GM12878 (cell line): Measurements from ENCODE around the gene TUT1. TPM values are rescaled to one million over a fixed set of nuclear protein-coding genes. Genes with fewer than 3 reads are reported as not detected.

ENCODE experiments used
- ATAC-seq: fragments of 200-7000 bp; cut with Tn5 transposase; 3 replicates; pipeline ENCODE4 v1.9.1; 2020; ENCODE audit warnings: mild to moderate bottlenecking, moderate library complexity
- BruUV-seq: library from RNA; stranded (reverse); fragments of 400-500 nt; replicated peaks from 2 replicates; lab custom pipeline; 2021; lab: Mats Ljungman, UMichigan
- CTCF ChIA-PET: fragments of 300-600 bp; sonication (Branson Sonifier 250); formaldehyde crosslinking; extraction: SDS; loops from one replicate; lab custom pipeline; 2021; ENCODE audit warnings: inconsistent platforms; lab: Yijun Ruan, JAX
- POLR2A ChIA-PET: fragments of 350-600 bp; formaldehyde crosslinking; extraction: SDS; loops from one replicate; lab custom pipeline; 2021; ENCODE audit warnings: inconsistent platforms; lab: Charles Lee
- RAD21 ChIA-PET: fragments of 300-600 bp; sonication (Branson Sonifier 250); formaldehyde crosslinking; loops from one replicate; lab custom pipeline; 2023; ENCODE audit warnings: antibody characterized with exemption; ENCODE audit not compliant: unreplicated experiment; lab: Charles Lee
- SMC1A ChIA-PET: fragments of 300-600 bp; sonication (Branson Sonifier 250); formaldehyde crosslinking; loops from one replicate; lab custom pipeline; 2023; ENCODE audit not compliant: unreplicated experiment, uncharacterized antibody; lab: Charles Lee
- DNase-seq: peaks from one replicate; pipeline ENCODE4 v3.0.0-alpha.2; 2011; ENCODE audit warnings: low read depth, low spot score
- FAIRE-seq: peaks from 3 replicates; lab custom pipeline; 2011; peaks lifted over from hg19 to GRCh38; lab: Jason Lieb, UNC
- H2AFZ ChIP-seq: 2 replicates; pipeline ENCODE4 v1.6.0; 2011; ENCODE audit warnings: low read depth, low read length, control low read depth; ENCODE audit not compliant: control insufficient read depth
- H3K27ac ChIP-seq: 2 replicates; pipeline ENCODE4 v1.5.1; 2011; ENCODE audit warnings: control low read depth; ENCODE audit not compliant: control insufficient read depth, insufficient read depth
- H3K27me3 ChIP-seq, 2 experiments: replicated peaks in 1 of 2; 2 replicates each; pipeline versions ENCODE4 v1.6.0 to v1.6.1; 2011; ENCODE audit warnings: low read length in 1 of 2; ENCODE audit not compliant: control insufficient read depth in 2 of 2, insufficient read depth in 2 of 2
- H3K36me3 ChIP-seq, 2 experiments: 2 replicates each; pipeline ENCODE4 v1.5.1; 2011; ENCODE audit warnings: low read length in 1 of 2; ENCODE audit not compliant: control insufficient read depth in 2 of 2, insufficient read depth in 2 of 2
- H3K4me1 ChIP-seq: 2 replicates; pipeline ENCODE4 v1.6.1; 2011; ENCODE audit warnings: mild to moderate bottlenecking, low read length, moderate library complexity, mixed read lengths; ENCODE audit not compliant: control insufficient read depth, insufficient read depth
- H3K4me2 ChIP-seq: 2 replicates; pipeline ENCODE4 v1.6.0; 2011; ENCODE audit warnings: control low read depth; ENCODE audit not compliant: control insufficient read depth, insufficient read depth
- H3K4me3 ChIP-seq: fragments of 200-600 bp; sonication (generic); 2 replicates; pipeline ENCODE4 v1.5.1; 2016
- H3K79me2 ChIP-seq: 2 replicates; pipeline ENCODE4 v1.6.0; 2011; ENCODE audit warnings: low read length; ENCODE audit not compliant: control insufficient read depth, insufficient read depth
- H3K9ac ChIP-seq: 2 replicates; pipeline ENCODE4 v1.8.0; 2011; ENCODE audit warnings: low read length, control low read depth, mixed read lengths; ENCODE audit not compliant: control insufficient read depth, insufficient read depth
- H3K9me3 ChIP-seq: replicated peaks from 3 replicates; pipeline ENCODE4 v1.5.1; 2011; ENCODE audit warnings: mild to moderate bottlenecking, low read length; ENCODE audit not compliant: control insufficient read depth, insufficient read depth
- H4K20me1 ChIP-seq: 2 replicates; pipeline ENCODE4 v1.6.0; 2011; ENCODE audit not compliant: control insufficient read depth, insufficient read depth
- ASH2L ChIP-seq: fragments of 300-600, 200-600 bp; sonication (generic); IDR thresholded peaks from 2 replicates; pipeline ENCODE4 v1.6.1; 2017; ENCODE audit warnings: low read depth, mild to moderate bottlenecking, borderline replicate concordance
- BACH1 ChIP-seq: fragments of 450-650 bp; IDR thresholded peaks from 2 replicates; pipeline ENCODE4 v1.6.1; 2017; ENCODE audit warnings: mild to moderate bottlenecking, borderline replicate concordance
- CBX5 ChIP-seq: sonication (generic); IDR thresholded peaks from 2 replicates; pipeline ENCODE4 v1.6.1; 2016; ENCODE audit warnings: low read depth, moderate library complexity, mild to moderate bottlenecking, inconsistent platforms
- EGR1 ChIP-seq, 2 experiments: IDR thresholded peaks; 1 replicate in 1 of 2; 2 replicates in 1 of 2; pipeline ENCODE4 v1.6.1; 2011 to 2012; ENCODE audit warnings: low read depth in 2 of 2, low read length in 2 of 2, borderline replicate concordance in 1 of 2, mild to moderate bottlenecking in 1 of 2, moderate library complexity in 1 of 2
- FOXK2 ChIP-seq: fragments of 450-650 bp; IDR thresholded peaks from 2 replicates; pipeline ENCODE4 v1.6.1; 2017; ENCODE audit warnings: mild to moderate bottlenecking, moderate library complexity
- GABPA ChIP-seq: IDR thresholded peaks from 2 replicates; pipeline ENCODE4 v1.6.1; 2014; ENCODE audit warnings: antibody characterized with exemption, low read depth, mild to moderate bottlenecking, inconsistent platforms
- HDAC2 ChIP-seq: fragments of 200-600 bp; sonication (generic); IDR thresholded peaks from 2 replicates; pipeline ENCODE4 v1.6.1; 2017
- IKZF1 ChIP-seq: fragments of 450-650 bp; conservative IDR thresholded peaks from 2 replicates; pipeline ENCODE4 v1.6.1; 2017; ENCODE audit warnings: antibody characterized with exemption, mild to moderate bottlenecking
- IKZF2 ChIP-seq, 2 experiments: fragments of 450-650 bp; IDR thresholded peaks; 2 replicates each; pipeline ENCODE4 v1.6.1; 2017; ENCODE audit warnings: mild to moderate bottlenecking in 2 of 2, moderate library complexity in 2 of 2
- JUNB ChIP-seq: IDR thresholded peaks from 2 replicates; pipeline ENCODE4 v1.6.1; 2016; ENCODE audit warnings: antibody characterized with exemption, mild to moderate bottlenecking
- NFYA ChIP-seq: IDR thresholded peaks from 2 replicates; pipeline ENCODE4 v1.6.1; 2011; ENCODE audit warnings: low read depth, mild to moderate bottlenecking, low read length, improper control_type of control experiment, borderline replicate concordance
- PAX5 ChIP-seq: IDR thresholded peaks from 2 replicates; pipeline ENCODE4 v1.6.1; 2011; ENCODE audit warnings: low read depth, low read length, borderline replicate concordance
- RAD51 ChIP-seq: fragments of 450-650 bp; IDR thresholded peaks from 2 replicates; pipeline ENCODE4 v1.6.1; 2016; ENCODE audit warnings: moderate library complexity, mild to moderate bottlenecking, inconsistent platforms
- RBBP5 ChIP-seq: fragments of 200-600 bp; sonication (generic); conservative IDR thresholded peaks from 2 replicates; pipeline ENCODE4 v1.6.1; 2016
- RCOR1 ChIP-seq: conservative IDR thresholded peaks from 2 replicates; pipeline ENCODE4 v1.6.1; 2012; ENCODE audit warnings: low read depth, low read length, improper control_type of control experiment
- SIN3A ChIP-seq: IDR thresholded peaks from 2 replicates; pipeline ENCODE4 v1.6.1; 2012; ENCODE audit warnings: low read depth, low read length, improper control_type of control experiment
- SP1 ChIP-seq: IDR thresholded peaks from one replicate; pipeline ENCODE4 v1.6.1; 2011; ENCODE audit warnings: low read depth, low read length
- WGBS: methylation state at CpG from one replicate; pipeline ENCODE4 v1.1.6; 2016; ENCODE audit warnings: low lambda C conversion rate; ENCODE audit not compliant: insufficient replicate concordance, insufficient coverage; ENCODE audit errors: missing lambda C conversion rate; 5-methylcytosine and 5-hydroxymethylcytosine counted together
- in situ Hi-C: fragments of 300-500 bp; cut with MboI; formaldehyde crosslinking; loops from 9 replicates; pipeline ENCODE4 v1.14.3; 2018; ENCODE audit warnings: mixed read lengths
- intact Hi-C: fragments of 100-400 bp; cut with micrococcal nuclease; formaldehyde crosslinking; loops from one replicate; pipeline ENCODE4 v1.14.2; 2022; ENCODE audit not compliant: unreplicated experiment
- polyA plus RNA-seq, 11 experiments: library from polyadenylated mRNA; depleted of rRNA in 4 of 11; unstranded in 6 of 11; stranded (reverse) in 5 of 11; fragments of >200 nt; fragmentation: Nextera tagmentation in 4 of 11; fragmentation: Illumina TruSeq in 1 of 11; extraction: Ambion mirVana in 4 of 11; extraction: Trizol in 1 of 11; gene quantifications; 1 replicate in 1 of 11; 2 replicates in 10 of 11; pipeline versions ENCODE4 v1.2.1 to v1.2.3, GENCODE V29; 2011 to 2016; ENCODE audit warnings: inconsistent platforms in 2 of 11, missing spikeins in 2 of 11, low read depth in 1 of 11
- total RNA-seq, 4 experiments: library from RNA; depleted of rRNA in 3 of 4; stranded (reverse); fragments of >200 nt in 3 of 4; fragmentation: Illumina TruSeq in 1 of 4; extraction: Trizol in 1 of 4; gene quantifications; 2 replicates each; pipeline versions ENCODE4 v1.2.1 to v1.2.3, GENCODE V29; 2013 to 2021
- TF ChIP-seq, protein P1 (sequence below): fragments of 150-350 bp; IDR thresholded peaks from 2 replicates; pipeline ENCODE4 v1.6.1; 2014; ENCODE audit warnings: mild to moderate bottlenecking, low read depth, low read length
- TF ChIP-seq, protein P2 (sequence below): IDR thresholded peaks from 2 replicates; pipeline ENCODE4 v1.6.1; 2011; ENCODE audit warnings: borderline replicate concordance, low read depth, mild to moderate bottlenecking, moderate library complexity, low read length; ENCODE audit not compliant: insufficient read depth, poor library complexity, severe bottlenecking
- TF ChIP-seq, protein P3 (sequence below): fragments of 450-650 bp; IDR thresholded peaks from 2 replicates; pipeline ENCODE4 v1.6.1; 2016; ENCODE audit warnings: mild to moderate bottlenecking

The TUT1 gene
- total and polyA plus RNA-seq, 10 of the 15 experiments (the other 5 are each of a cell fraction or from before 2014, with no cell fraction given): 1.1 to 29.9 (median 16.2) TPM

DNA sequence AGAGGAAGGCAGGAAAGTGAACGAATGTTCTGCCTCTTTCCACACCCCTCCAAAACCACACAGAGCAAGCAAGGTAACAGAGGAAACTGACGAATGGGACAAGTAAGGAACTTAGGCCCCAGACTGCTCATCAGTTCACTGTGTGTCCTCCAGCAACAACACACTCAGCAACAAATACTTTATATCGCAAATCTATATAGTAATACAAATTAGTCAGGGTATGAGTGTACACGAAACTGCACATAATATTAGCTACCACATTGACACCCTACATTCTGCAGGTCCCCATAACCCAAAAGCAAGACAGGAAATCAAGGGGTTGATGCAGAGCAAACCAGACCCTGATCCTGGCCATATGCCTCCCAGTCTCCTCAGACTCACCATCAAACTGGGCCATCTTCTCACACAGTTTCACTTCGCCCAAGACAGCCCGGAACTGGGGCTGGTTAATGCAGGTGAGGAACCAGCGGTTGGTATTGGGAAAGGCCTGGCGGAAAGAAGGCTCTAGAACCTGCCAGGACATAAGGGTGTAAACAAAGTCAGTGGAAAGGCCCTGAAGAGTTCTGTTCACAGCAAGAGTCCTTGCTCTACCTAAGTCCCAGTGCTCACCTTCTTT is 24.2 kb downstream of the TUT1 start (continued):
- TF ChIP-seq, protein P1, sequence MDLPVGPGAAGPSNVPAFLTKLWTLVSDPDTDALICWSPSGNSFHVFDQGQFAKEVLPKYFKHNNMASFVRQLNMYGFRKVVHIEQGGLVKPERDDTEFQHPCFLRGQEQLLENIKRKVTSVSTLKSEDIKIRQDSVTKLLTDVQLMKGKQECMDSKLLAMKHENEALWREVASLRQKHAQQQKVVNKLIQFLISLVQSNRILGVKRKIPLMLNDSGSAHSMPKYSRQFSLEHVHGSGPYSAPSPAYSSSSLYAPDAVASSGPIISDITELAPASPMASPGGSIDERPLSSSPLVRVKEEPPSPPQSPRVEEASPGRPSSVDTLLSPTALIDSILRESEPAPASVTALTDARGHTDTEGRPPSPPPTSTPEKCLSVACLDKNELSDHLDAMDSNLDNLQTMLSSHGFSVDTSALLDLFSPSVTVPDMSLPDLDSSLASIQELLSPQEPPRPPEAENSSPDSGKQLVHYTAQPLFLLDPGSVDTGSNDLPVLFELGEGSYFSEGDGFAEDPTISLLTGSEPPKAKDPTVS: peak; percentile 82; the same call in 1 of the 2 replicates
- TF ChIP-seq, protein P2, sequence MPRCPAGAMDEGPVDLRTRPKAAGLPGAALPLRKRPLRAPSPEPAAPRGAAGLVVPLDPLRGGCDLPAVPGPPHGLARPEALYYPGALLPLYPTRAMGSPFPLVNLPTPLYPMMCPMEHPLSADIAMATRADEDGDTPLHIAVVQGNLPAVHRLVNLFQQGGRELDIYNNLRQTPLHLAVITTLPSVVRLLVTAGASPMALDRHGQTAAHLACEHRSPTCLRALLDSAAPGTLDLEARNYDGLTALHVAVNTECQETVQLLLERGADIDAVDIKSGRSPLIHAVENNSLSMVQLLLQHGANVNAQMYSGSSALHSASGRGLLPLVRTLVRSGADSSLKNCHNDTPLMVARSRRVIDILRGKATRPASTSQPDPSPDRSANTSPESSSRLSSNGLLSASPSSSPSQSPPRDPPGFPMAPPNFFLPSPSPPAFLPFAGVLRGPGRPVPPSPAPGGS: peak; percentile 73
- no peak for TF ChIP-seq JUNB
- TF ChIP-seq IKZF2 (IDR thresholded peaks at IDR 0.05): peak; percentile 56 to 64; a peak in 3 of 4 replicates
- TF ChIP-seq SP1: no peak
- TF ChIP-seq RCOR1: no peak
- peak; percentile 56 for TF ChIP-seq IKZF1
- no peak for TF ChIP-seq RBBP5
- TF ChIP-seq, all 136 proteins: peak for 5

DNA sequence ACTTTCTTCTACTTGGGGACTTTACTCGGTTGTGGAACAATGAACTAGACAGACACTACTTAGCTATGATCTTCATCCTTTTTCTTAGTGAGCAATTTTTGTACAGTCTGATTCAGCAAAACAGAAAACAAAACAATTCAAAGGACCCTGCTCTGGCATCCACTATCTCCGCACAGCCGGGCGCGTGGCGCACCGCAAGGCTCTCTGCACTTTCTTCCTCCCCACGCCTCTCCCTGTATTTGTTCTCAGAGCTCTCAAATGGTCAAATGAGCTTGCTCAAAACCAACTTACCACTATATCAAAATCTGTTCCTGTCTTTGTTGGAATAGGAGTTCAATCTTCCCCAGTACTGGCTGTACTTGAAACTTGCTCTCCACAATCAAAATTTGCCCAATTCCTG is 25.1 kb downstream of the TUT1 start:
- Histone ChIP-seq H2AFZ (no peak overlapping the region), H3K9me3 (no peaks in the 10 kb centered on the region), H3K27ac (no peak overlapping the region), H3K9ac (no peak overlapping the region), H3K36me3 (peaks cover 10 to 58% of the 10 kb centered on the region in 2 experiments), H3K4me1 (peaks cover 13% of the 10 kb centered on the region), H3K27me3 (no peaks in the 10 kb centered on the region), H3K79me2 (peaks cover 49% of the 10 kb centered on the region), H3K4me3 (no peak overlapping the region), H3K4me2 (0 out of 2 replicates have a peak overlapping the region, but pooled peaks have one; percentile 5), H4K20me1 (peaks cover 4% of the 10 kb centered on the region; the same call in 1 of the 2 replicates)
- ChIA-PET POLR2A (interaction anchor here (0.6 to 2.0 kb wide), 7 partner anchors 9 to 122 kb away, joined by 3 to 9 read pairs (median 4); partner anchors contain the start of genes LBHD1 and TUT1), SMC1A (interaction anchor here (1.1 to 3.3 kb wide), 7 partner anchors 9 to 172 kb away, joined by 3 to 18 read pairs (median 5); no protein-coding TSS in a partner anchor), RAD21 (interaction anchor here (0.8 to 3.6 kb wide), 7 partner anchors 8 to 141 kb away, joined by 3 to 22 read pairs (median 5); partner anchors contain the start of genes AHNAK and EEF1G), CTCF (interaction anchor here (0.5 to 5.7 kb wide), 9 partner anchors 9 to 296 kb away, joined by 3 to 42 read pairs (median 10); partner anchors contain the start of gene TUT1)
- ATAC-seq (no peak), FAIRE-seq (no peak), DNase-seq (no peak)
- intact Hi-C loops (no loop called here), in situ Hi-C loops (no loop called here)
- 98% methylated on average over 8 of the region's 8 CpGs for WGBS
- BruUV-seq: no TSS peak
- TF ChIP-seq GABPA: no peak
- TF ChIP-seq, protein P3, sequence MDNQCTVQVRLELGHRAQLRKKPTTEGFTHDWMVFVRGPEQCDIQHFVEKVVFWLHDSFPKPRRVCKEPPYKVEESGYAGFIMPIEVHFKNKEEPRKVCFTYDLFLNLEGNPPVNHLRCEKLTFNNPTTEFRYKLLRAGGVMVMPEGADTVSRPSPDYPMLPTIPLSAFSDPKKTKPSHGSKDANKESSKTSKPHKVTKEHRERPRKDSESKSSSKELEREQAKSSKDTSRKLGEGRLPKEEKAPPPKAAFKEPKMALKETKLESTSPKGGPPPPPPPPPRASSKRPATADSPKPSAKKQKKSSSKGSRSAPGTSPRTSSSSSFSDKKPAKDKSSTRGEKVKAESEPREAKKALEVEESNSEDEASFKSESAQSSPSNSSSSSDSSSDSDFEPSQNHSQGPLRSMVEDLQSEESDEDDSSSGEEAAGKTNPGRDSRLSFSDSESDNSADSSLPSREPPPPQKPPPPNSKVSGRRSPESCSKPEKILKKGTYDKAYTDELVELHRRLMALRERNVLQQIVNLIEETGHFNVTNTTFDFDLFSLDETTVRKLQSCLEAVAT: no peak
- TF ChIP-seq RBBP5: no peak
- TF ChIP-seq HDAC2: no peak
- TF ChIP-seq SIN3A: no peak
- no peak for TF ChIP-seq ASH2L
- TF ChIP-seq NFYA: no peak
- no peak for TF ChIP-seq IKZF1
- TF ChIP-seq PAX5: no peak
- no peak for TF ChIP-seq EGR1 (IDR thresholded peaks at IDR 0.05; ENCODE audit: borderline replicate concordance in 1 of 2, low read depth in 2 of 2, low read length in 2 of 2)
- TF ChIP-seq FOXK2: no peak
- TF ChIP-seq CBX5: no peak
- TF ChIP-seq RAD51: no peak
- TF ChIP-seq BACH1: no peak
